ENCODE results near the gene CENPT. TPM values are rescaled to one million over a fixed set of nuclear protein-coding genes. Genes with fewer than 3 reads are reported as not detected.

The CENPT gene
- total RNA-seq (2014; rRNA removed; shearing (Covaris generic)) = 30.1 and 30.2 TPM in 2 replicates
- 11.7 and 12.8 TPM in 2 replicates for polyA plus RNA-seq (2015; cell fraction: cytosol; rRNA removed)
- polyA plus RNA-seq (2015; cell fraction: nucleus; rRNA removed) = 80.2 and 86.1 TPM in 2 replicates

GRCh38 chr16:67847064-67847861 is at the start of gene CENPT:
Gene CENPT (minus strand): TSS chr16:67847693. CDS start chr16:67833859, 13,834 bp downstream.
- DNase-seq (ENCODE audit: low read depth) = peak; percentile 50

GRCh38 chr16:67897231-67897630 is 49.7 kb upstream of the CENPT start:
- DNase-seq (ENCODE audit: low read depth) = no peak

GRCh38 chr16:67893743-67894399 is 46.4 kb upstream of the CENPT start:
- no peak for DNase-seq (ENCODE audit: low read depth)

- peak; percentile 92 for DNase-seq (ENCODE audit: low read depth)
Measured at GRCh38 chr16:67892899-67893742, 45.6 kb upstream of the CENPT start, which contains the start of gene PSKH1. Gene PSKH1 (plus strand): TSS chr16:67893254. CDS start chr16:67908750, 15,496 bp downstream.

- no peak for DNase-seq (ENCODE audit: low read depth)
Measured at GRCh38 chr16:67892375-67892774, 44.9 kb upstream of the CENPT start.

- no peak for DNase-seq (ENCODE audit: low read depth)
Measured at GRCh38 chr16:67888331-67888730, 40.8 kb upstream of the CENPT start.

- no peak for DNase-seq (ENCODE audit: low read depth)
Measured at GRCh38 chr16:67886387-67886786, 38.9 kb upstream of the CENPT start.

- DNase-seq (ENCODE audit: low read depth) = no peak
Measured at GRCh38 chr16:67885976-67886375, 38.5 kb upstream of the CENPT start.

- DNase-seq (ENCODE audit: low read depth) = no peak
Measured at GRCh38 chr16:67885545-67885944, 38.1 kb upstream of the CENPT start.

GRCh38 chr16:67884684-67885083 is 37.2 kb upstream of the CENPT start, which contains the start of gene NRN1L:
Gene NRN1L (plus strand): TSS chr16:67884885. CDS start chr16:67884904, 19 bp downstream.
- DNase-seq (ENCODE audit: low read depth) = no peak

GRCh38 chr16:67883872-67884261 is 36.4 kb upstream of the CENPT start:
- peak; percentile 52 for DNase-seq (ENCODE audit: low read depth)

- no peak for DNase-seq (ENCODE audit: low read depth)
Measured at GRCh38 chr16:67883146-67883871, 35.8 kb upstream of the CENPT start.

- no peak for DNase-seq (ENCODE audit: low read depth)
Measured at GRCh38 chr16:67882374-67883145, 35.1 kb upstream of the CENPT start.

GRCh38 chr16:67881621-67882161 is 34.2 kb upstream of the CENPT start:
- no peak for DNase-seq (ENCODE audit: low read depth)

- DNase-seq (ENCODE audit: low read depth) = no peak
Measured at GRCh38 chr16:67880584-67880983, 33.1 kb upstream of the CENPT start.

- no peak for DNase-seq (ENCODE audit: low read depth)
Measured at GRCh38 chr16:67879936-67880335, 32.4 kb upstream of the CENPT start.

- DNase-seq (ENCODE audit: low read depth) = no peak
Measured at GRCh38 chr16:67879462-67879861, 32.0 kb upstream of the CENPT start.

- no peak for DNase-seq (ENCODE audit: low read depth)
Measured at GRCh38 chr16:67878846-67879245, 31.4 kb upstream of the CENPT start.

- DNase-seq (ENCODE audit: low read depth) = no peak
Measured at GRCh38 chr16:67878232-67878631, 30.7 kb upstream of the CENPT start.

- no peak for DNase-seq (ENCODE audit: low read depth)
Measured at GRCh38 chr16:67877064-67877463, 29.6 kb upstream of the CENPT start.
